ENCODE data around the gene TYK2. TPM values are rescaled to one million over a fixed set of nuclear protein-coding genes. Genes with fewer than 3 reads are reported as not detected.
"Not testable (repeated sequence)": the region's sequence is repeated elsewhere in the genome, so short reads cannot be mapped to it uniquely, and the experiment has no call there.

The TYK2 gene
- total and polyA plus RNA-seq, 9 of the 15 experiments (the other 6 are each of a cell fraction or from before 2014, with no cell fraction given) = 15.0 to 182 (median 85.9) TPM

DNA sequence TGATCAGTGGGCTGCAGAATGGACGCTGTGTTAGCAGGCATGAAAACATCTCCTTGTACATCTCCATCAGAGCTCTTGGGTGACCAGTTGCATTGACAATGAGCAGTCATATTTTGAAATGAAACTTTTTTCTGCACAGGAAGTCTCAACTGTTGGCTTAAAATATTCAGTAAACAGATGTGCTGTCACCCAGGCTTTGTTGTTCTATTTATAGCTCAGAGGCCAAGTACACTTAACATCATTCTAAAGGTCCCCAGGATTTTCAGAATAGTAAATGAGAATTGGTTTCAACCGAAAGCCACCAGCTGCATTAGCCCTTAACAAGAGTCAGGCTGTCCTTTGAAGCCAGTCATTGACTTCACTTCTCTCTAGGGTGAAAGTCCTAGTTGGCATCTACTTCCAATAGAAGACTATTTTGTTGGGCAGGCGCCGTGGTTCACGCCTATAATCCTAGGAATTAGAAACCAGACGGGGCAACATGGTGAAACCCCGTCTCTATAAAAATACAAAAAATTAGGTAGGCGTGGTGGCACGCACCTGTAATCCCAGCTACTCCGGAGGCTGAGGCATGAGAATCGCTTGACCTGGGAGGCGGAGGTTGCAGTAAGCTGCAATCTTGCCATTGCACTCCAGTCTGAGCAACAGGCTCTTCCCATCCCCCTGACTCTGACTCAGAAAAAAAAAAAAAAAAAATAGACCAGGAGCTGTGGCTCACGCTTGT, 32.0 kb upstream of the TYK2 start (continued):
- no peak for TF ChIP-seq VEZF1 (CRISPR knock-in tag; IDR thresholded peaks at IDR 0.05)
- TF ChIP-seq SOX6 (IDR thresholded peaks at IDR 0.05) = 0 out of 2 replicates have a peak, but pooled peaks have one; percentile 34

GRCh38 chr19:10411224-10411623, 30.9 kb upstream of the TYK2 start:
- ChIA-PET CTCF (ENCODE audit: low intra/inter-chr PET ratio) (interaction anchor here (0.7 kb wide), 1 partner anchor 91 kb away, joined by 8 read pairs; no protein-coding TSS in a partner anchor), POLR2A (interaction anchor here (0.6 to 1.9 kb wide), 3 partner anchors 12 to 23 kb away, joined by 3 to 8 read pairs (median 3); no protein-coding TSS in a partner anchor)
- H3K4me3 ChIP-seq; H3K9me3 ChIP-seq (replicated peaks; ENCODE audit: control insufficient read depth, insufficient read depth, low read depth, low read length); DNase-seq (ENCODE audit: extremely low read depth in 1 of 4, low spot score in 3 of 4); H3K27me3 ChIP-seq (ENCODE audit: control insufficient read depth in 2 of 2, insufficient read depth in 2 of 2, low read length in 2 of 2); H4K20me1 ChIP-seq (replicated peaks; ENCODE audit: control insufficient read depth, insufficient read depth, low read length); BruUV-seq (replicated peaks); in situ Hi-C loops (cut with MboI); intact Hi-C loops (cut with micrococcal nuclease); FAIRE-seq; ATAC-seq; H3K9me1 ChIP-seq (ENCODE audit: control insufficient read depth, insufficient read depth, low read length); H3K36me3 ChIP-seq (ENCODE audit: control insufficient read depth, insufficient read depth, low read length); H2AFZ ChIP-seq (ENCODE audit: low read depth, low read length); H3K79me2 ChIP-seq (ENCODE audit: control insufficient read depth, insufficient read depth, low read length); H3K27ac ChIP-seq (ENCODE audit: extremely low read depth, low read depth, low read length); H3K9ac ChIP-seq (ENCODE audit: insufficient read depth in 1 of 2, low read depth in 2 of 2, low read length in 2 of 2); H3K4me2 ChIP-seq (ENCODE audit: insufficient read depth, low read length): not testable (repeated sequence)
- 49% methylated on average over 5 of the region's 5 CpGs for WGBS (ENCODE audit: insufficient coverage, low coverage, missing lambda C conversion rate)
- H3K4me1 ChIP-seq (replicated peaks in 1 of 2; ENCODE audit: control insufficient read depth in 2 of 2, insufficient read depth in 2 of 2, low read length in 2 of 2) = peaks cover 13 to 15% of the 10 kb centered on the region in 2 experiments

Measured in K562 (cell line).